PC-3 (cell line): ENCODE measurements around the gene SLC15A5. TPM values are rescaled to one million over a fixed set of nuclear protein-coding genes. Genes with fewer than 3 reads are reported as not detected.

Experiments used
- ATAC-seq: fragments of 200-7000 bp; cut with Tn5 transposase; 2 replicates; pipeline ENCODE4 v1.9.1; 2020; ENCODE audit warnings: mild to moderate bottlenecking, moderate library complexity
- BruUV-seq: library from RNA; stranded (reverse); fragments of 400-500 nt; replicated peaks from 2 replicates; lab custom pipeline; 2021; lab: Mats Ljungman, UMichigan
- CTCF ChIA-PET: fragments of 300-600 bp; sonication (Branson Sonifier 250); formaldehyde crosslinking; loops from one replicate; lab custom pipeline; 2022; ENCODE audit warnings: antibody characterized with exemption; lab: Charles Lee
- POLR2A ChIA-PET: fragments of 300-600 bp; sonication (Branson Sonifier 250); formaldehyde crosslinking; loops from one replicate; lab custom pipeline; 2022; ENCODE audit warnings: antibody characterized with exemption; ENCODE audit not compliant: unreplicated experiment; lab: Charles Lee
- DNase-seq: peaks from one replicate; pipeline ENCODE4 v3.0.0-alpha.2; 2015
- H2AFZ ChIP-seq: fragments of 300-600 bp; sonication (generic); 2 replicates; pipeline ENCODE4 v1.6.0; 2016; ENCODE audit warnings: antibody characterized with exemption, low read length
- H3F3A ChIP-seq: fragments of 300-600 bp; sonication (generic); one replicate; pipeline ENCODE4 v1.6.0; 2017; ENCODE audit warnings: antibody characterized with exemption, low read length, control low read depth, mild to moderate bottlenecking; ENCODE audit not compliant: unreplicated experiment
- H3K27ac ChIP-seq: fragments of 300-600 bp; sonication (generic); 2 replicates; pipeline ENCODE4 v1.5.1; 2016; ENCODE audit warnings: mild to moderate bottlenecking, low read length
- H3K27me3 ChIP-seq: fragments of 300-600 bp; sonication (generic); 2 replicates; pipeline ENCODE4 v1.6.1; 2016; ENCODE audit warnings: low read length, mixed read lengths
- H3K36me3 ChIP-seq: fragments of 300-600 bp; sonication (generic); 2 replicates; pipeline ENCODE4 v1.6.1; 2016; ENCODE audit warnings: low read depth, mixed run types, low read length, mixed read lengths
- H3K4me1 ChIP-seq: fragments of 300-600 bp; sonication (generic); 2 replicates; pipeline ENCODE4 v1.5.1; 2016; ENCODE audit warnings: low read length; ENCODE audit not compliant: insufficient read depth
- H3K4me2 ChIP-seq: fragments of 300-600 bp; sonication (generic); 2 replicates; pipeline ENCODE4 v1.6.0; 2016; ENCODE audit warnings: low read length
- H3K4me3 ChIP-seq: fragments of 300-600 bp; sonication (generic); 2 replicates; pipeline ENCODE4 v1.5.1; 2016; ENCODE audit warnings: mild to moderate bottlenecking, low read length, mixed read lengths
- H3K79me2 ChIP-seq: fragments of 300-600 bp; sonication (generic); 2 replicates; pipeline ENCODE4 v1.6.1; 2017; ENCODE audit warnings: low read length, mixed read lengths
- H3K9ac ChIP-seq: fragments of 300-600 bp; sonication (generic); 2 replicates; pipeline ENCODE4 v1.6.0; 2016; ENCODE audit warnings: mild to moderate bottlenecking, low read length
- H3K9me2 ChIP-seq: fragments of 300-600 bp; sonication (generic); replicated peaks from 2 replicates; pipeline ENCODE4 v1.6.1; 2016; ENCODE audit warnings: mixed run types, low read length, mixed read lengths
- H3K9me3 ChIP-seq: fragments of 300-600 bp; sonication (generic); 2 replicates; pipeline ENCODE4 v1.6.1; 2016; ENCODE audit warnings: low read length, mixed read lengths
- H4K20me1 ChIP-seq: fragments of 300-600 bp; sonication (generic); 2 replicates; pipeline ENCODE4 v1.6.1; 2016; ENCODE audit warnings: low read length, mixed read lengths
- EZH2 ChIP-seq: fragments of 300-600 bp; sonication (generic); IDR thresholded peaks from one replicate; pipeline ENCODE4 v1.6.1; 2017; ENCODE audit warnings: antibody characterized with exemption, mild to moderate bottlenecking, low read length; ENCODE audit not compliant: unreplicated experiment
- EZH2phosphoT487 ChIP-seq: fragments of 300-600 bp; sonication (generic); IDR thresholded peaks from 2 replicates; pipeline ENCODE4 v1.6.1; 2018; ENCODE audit warnings: mild to moderate bottlenecking, antibody characterized with exemption, low read length, borderline replicate concordance
- intact Hi-C: fragments of 100-400 bp; cut with micrococcal nuclease; formaldehyde crosslinking; loops from 2 replicates; pipeline ENCODE4 v1.9.0; 2023
- total RNA-seq: library from RNA; depleted of rRNA; stranded (reverse); fragments of >200 nt; gene quantifications from 2 replicates; pipeline ENCODE4 v1.2.3, GENCODE V29; 2014
- TF ChIP-seq, protein P1 (sequence below): fragments of 300-600 bp; sonication (generic); conservative IDR thresholded peaks from 2 replicates; pipeline ENCODE4 v1.5.1; 2017; ENCODE audit warnings: antibody characterized with exemption, low read depth, mild to moderate bottlenecking, low read length

The SLC15A5 gene
- total RNA-seq, 1 experiment from 2014 or later, result not detected

DNA sequence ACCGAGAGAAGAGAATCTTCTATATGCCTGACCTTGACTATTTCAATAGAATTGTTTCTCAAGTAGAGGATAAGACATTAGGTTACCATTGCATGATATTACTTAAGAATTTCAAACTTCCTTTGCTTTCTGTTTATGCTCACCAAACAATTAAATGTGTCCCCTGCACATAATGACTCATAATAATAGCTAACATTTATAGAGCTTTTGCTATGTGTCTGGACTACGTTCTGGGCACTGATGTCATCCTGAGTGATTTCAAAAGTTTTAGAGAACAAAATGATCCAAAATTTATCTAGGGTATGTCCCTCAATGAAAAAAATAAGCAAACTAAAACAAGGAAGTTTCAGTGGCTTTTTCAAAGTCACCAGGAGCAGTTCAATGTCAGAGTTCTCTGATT is 38.8 kb downstream of the SLC15A5 start:
- no peak overlapping the region for H3K4me3 ChIP-seq
- H3K4me1 ChIP-seq, result peaks cover 10% of the 10 kb centered on the region; the same call in 1 of the 2 replicates
- no TSS peak for BruUV-seq
- H2AFZ ChIP-seq, result no peak overlapping the region
- H3K27me3 ChIP-seq, result no peaks in the 10 kb centered on the region
- H3K27ac ChIP-seq, result no peak overlapping the region
- TF ChIP-seq, protein P1, sequence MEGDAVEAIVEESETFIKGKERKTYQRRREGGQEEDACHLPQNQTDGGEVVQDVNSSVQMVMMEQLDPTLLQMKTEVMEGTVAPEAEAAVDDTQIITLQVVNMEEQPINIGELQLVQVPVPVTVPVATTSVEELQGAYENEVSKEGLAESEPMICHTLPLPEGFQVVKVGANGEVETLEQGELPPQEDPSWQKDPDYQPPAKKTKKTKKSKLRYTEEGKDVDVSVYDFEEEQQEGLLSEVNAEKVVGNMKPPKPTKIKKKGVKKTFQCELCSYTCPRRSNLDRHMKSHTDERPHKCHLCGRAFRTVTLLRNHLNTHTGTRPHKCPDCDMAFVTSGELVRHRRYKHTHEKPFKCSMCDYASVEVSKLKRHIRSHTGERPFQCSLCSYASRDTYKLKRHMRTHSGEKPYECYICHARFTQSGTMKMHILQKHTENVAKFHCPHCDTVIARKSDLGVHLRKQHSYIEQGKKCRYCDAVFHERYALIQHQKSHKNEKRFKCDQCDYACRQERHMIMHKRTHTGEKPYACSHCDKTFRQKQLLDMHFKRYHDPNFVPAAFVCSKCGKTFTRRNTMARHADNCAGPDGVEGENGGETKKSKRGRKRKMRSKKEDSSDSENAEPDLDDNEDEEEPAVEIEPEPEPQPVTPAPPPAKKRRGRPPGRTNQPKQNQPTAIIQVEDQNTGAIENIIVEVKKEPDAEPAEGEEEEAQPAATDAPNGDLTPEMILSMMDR, result no peak
- TF ChIP-seq EZH2phosphoT487 (no peak), EZH2 (no peak)
- no peak overlapping the region for H3K9ac ChIP-seq
- H3K4me2 ChIP-seq, result no peak overlapping the region
- intact Hi-C loops, result no loop called here
- H3K79me2 ChIP-seq, result no peaks in the 10 kb centered on the region
- H3K36me3 ChIP-seq, result no peaks in the 10 kb centered on the region
- H4K20me1 ChIP-seq, result no peaks in the 10 kb centered on the region
- CTCF ChIA-PET, result no interaction called here
- no peaks in the 10 kb centered on the region for H3K9me3 ChIP-seq
- ATAC-seq, result peak; percentile 89
- H3F3A ChIP-seq, result no peaks in the 10 kb centered on the region
- DNase-seq, result peak; percentile 53
- H3K9me2 ChIP-seq, result no peaks in the 10 kb centered on the region
- POLR2A ChIA-PET, result no interaction called here

DNA sequence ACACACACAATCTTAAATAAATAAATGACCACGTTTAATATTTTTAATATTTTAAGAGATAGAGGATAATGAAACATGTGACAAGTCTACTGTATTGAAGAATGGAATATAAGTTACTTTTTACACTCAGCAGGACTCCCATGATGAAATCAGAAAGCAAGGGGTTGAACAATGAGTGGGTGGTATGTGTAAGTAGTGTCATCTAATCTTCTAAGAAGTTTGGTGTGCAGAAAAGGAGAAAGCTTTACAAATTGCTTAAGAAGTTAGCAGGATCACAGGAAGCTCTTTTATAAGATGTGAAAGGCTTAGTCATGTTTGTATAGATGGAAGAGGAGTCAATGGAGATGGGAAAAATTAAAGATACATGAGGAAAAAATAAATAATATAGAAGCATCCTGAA is 47.8 kb downstream of the SLC15A5 start:
- Histone ChIP-seq H3K27ac (no peak overlapping the region), H3K9ac (no peak overlapping the region), H3K4me1 (no peaks in the 10 kb centered on the region), H3K79me2 (no peaks in the 10 kb centered on the region), H3K9me2 (no peaks in the 10 kb centered on the region), H3F3A (no peaks in the 10 kb centered on the region), H3K27me3 (no peaks in the 10 kb centered on the region), H3K9me3 (no peaks in the 10 kb centered on the region), H4K20me1 (no peaks in the 10 kb centered on the region), H3K4me2 (no peak overlapping the region), H3K36me3 (no peaks in the 10 kb centered on the region), H3K4me3 (no peak overlapping the region), H2AFZ (no peak overlapping the region)
- intact Hi-C loops, result no loop called here
- ATAC-seq (no peak), DNase-seq (no peak)
- TF ChIP-seq EZH2phosphoT487 (no peak), EZH2 (no peak)
- TF ChIP-seq, protein P1, result no peak
- ChIA-PET CTCF (no interaction called here), POLR2A (no interaction called here)
- no TSS peak for BruUV-seq

DNA sequence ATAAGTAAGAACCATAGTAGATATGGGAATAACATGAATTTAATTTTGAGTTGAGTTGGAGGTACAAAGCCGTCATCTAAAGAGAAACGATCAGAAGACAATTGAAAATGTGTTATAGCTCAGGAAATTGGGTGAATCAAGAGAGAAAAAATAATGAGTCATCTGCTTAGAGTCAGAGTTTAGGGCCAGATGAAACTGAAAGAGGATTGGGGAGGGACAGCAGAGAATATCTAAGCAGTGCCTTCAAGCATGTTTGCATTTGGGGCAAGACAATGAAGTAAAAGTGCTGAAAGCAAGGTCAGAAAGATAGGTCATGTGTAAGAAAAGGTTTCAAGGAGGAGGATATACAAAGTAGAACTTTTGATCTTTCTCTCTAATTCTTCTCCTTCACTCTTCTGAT is 49.4 kb downstream of the SLC15A5 start:
- Histone ChIP-seq H4K20me1 (no peaks in the 10 kb centered on the region), H3K27me3 (no peaks in the 10 kb centered on the region), H3K79me2 (no peaks in the 10 kb centered on the region), H3K9me2 (no peaks in the 10 kb centered on the region), H3K36me3 (no peaks in the 10 kb centered on the region), H3F3A (no peaks in the 10 kb centered on the region), H2AFZ (no peak overlapping the region), H3K9ac (no peak overlapping the region), H3K4me3 (no peak overlapping the region), H3K4me2 (no peak overlapping the region), H3K27ac (no peak overlapping the region), H3K4me1 (no peaks in the 10 kb centered on the region), H3K9me3 (no peaks in the 10 kb centered on the region)
- POLR2A ChIA-PET, result no interaction called here
- BruUV-seq, result no TSS peak
- intact Hi-C loops, result no loop called here
- TF ChIP-seq EZH2phosphoT487 (no peak), EZH2 (no peak)
- TF ChIP-seq, protein P1, result no peak
- ATAC-seq (no peak; the same call in 1 of the 2 replicates), DNase-seq (no peak)
- CTCF ChIA-PET, result interaction anchor here (0.5 kb wide), 1 partner anchor 44 kb away, joined by 3 read pairs; no protein-coding TSS in a partner anchor
